Measurements from ENCODE around the gene TMPRSS3.

Gene TMPRSS3

GRCh38 chr21:42387843-42388340, 8.0 kb downstream of the TMPRSS3 start:
- no peak overlapping the region for H3K27ac ChIP-seq
- no peak for TF ChIP-seq CTCF (conservative IDR thresholded peaks at IDR 0.05)
- TF ChIP-seq ZFX (IDR thresholded peaks at IDR 0.05) = no peak

- H3K27ac ChIP-seq = no peak overlapping the region
- no peak for TF ChIP-seq ZFX (IDR thresholded peaks at IDR 0.05)
- TF ChIP-seq CTCF (conservative IDR thresholded peaks at IDR 0.05) = no peak
Measured at GRCh38 chr21:42387164-42387563, 8.7 kb downstream of the TMPRSS3 start.

DNA sequence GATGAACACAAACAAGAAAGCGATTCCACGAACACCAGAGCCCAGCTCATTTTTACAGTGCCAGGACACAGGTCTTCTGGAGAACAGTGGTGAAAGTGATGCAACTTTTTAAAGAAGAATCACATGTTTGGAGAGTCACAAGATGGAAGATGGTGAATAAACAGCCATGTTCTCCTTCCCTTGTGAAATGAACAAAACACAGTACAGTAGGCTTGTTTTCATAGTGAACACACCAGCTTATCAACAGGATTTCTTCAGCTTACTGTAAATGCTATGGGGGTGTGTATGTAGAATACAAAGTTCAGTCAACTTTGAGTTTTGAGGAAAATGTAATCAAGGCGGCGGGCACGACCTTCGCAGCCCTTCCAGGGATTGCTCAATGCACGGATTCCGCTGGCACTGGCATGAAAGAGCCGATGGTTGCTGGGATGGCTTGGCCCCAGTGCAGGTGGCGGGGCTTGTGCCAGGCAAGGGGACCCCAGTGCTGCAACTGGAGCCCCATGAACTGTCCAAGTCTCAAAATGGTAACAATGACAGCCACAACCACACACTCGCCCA, 9.7 kb downstream of the TMPRSS3 start:
- H3K27ac ChIP-seq = no peak overlapping the region
- TF ChIP-seq ZFX (IDR thresholded peaks at IDR 0.05) (no peak), CTCF (conservative IDR thresholded peaks at IDR 0.05) (no peak)

GRCh38 chr21:42385619-42386018, 10.2 kb downstream of the TMPRSS3 start:
- H3K27ac ChIP-seq = no peak overlapping the region
- TF ChIP-seq CTCF (conservative IDR thresholded peaks at IDR 0.05) (no peak), ZFX (IDR thresholded peaks at IDR 0.05) (no peak)

GRCh38 chr21:42384989-42385388, 10.9 kb downstream of the TMPRSS3 start:
- H3K27ac ChIP-seq = no peak overlapping the region
- TF ChIP-seq CTCF (conservative IDR thresholded peaks at IDR 0.05) (no peak), ZFX (IDR thresholded peaks at IDR 0.05) (no peak)

DNA sequence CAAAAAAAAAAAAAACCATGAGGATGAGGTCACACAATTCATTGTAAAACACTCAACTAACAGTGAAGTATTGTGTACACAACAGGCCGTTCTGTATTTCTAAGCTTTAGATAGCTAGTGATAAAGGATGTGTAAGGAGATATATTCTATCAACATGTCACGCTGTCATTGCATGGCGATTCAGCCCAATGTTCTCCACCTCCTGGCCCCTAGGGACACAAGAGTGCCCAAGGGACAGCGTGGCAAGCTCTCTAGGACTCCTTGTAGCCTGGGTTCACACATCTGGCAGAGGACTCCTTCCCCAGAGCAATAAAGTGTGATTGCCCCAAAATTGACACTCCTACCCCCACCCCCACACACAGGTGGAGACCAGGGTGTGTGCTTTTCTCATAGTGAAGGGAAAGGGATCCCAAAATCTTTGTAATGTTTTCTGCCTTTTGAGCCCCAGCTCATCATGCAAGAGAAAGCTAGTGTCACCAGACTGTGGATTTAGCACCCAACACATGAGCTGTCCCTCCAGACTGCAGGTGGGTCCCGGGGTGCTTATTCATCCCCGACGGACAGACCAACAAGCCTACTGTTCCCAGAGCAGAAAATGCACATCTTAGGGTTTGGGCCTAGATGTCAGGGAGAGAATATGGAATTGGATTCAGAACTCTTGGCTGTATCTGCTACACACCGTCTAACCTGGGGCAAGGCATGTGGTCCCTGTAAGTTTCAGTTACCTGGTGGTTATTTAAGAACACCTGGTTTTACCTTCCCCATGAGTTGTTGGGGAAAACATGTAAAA, 11.5 kb downstream of the TMPRSS3 start:
- TF ChIP-seq ZFX (IDR thresholded peaks at IDR 0.05) (no peak), CTCF (conservative IDR thresholded peaks at IDR 0.05) (no peak; the same call in 1 of the 2 replicates)
- no peak overlapping the region for H3K27ac ChIP-seq

DNA sequence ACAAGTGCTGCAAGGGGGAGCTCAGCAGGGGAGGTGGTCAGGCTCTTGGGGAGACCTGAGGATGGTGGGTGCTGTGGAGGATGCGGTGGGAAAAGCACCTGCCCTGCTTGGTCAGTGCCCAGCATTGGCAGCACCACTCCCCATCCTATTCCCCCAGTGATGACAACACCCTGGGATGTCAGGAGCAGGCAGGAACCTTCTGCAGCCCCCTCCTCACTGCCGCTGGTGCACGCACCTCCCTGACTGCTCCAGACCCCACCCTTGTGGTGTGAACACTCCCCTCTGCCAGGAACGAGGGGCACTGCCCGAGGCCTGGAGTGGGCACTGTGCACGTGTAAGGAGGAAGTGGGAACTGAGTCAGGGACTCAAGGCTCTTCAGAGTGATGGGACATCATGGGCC, 12.5 kb downstream of the TMPRSS3 start:
- TF ChIP-seq ZFX (IDR thresholded peaks at IDR 0.05) = no peak
- no peak for TF ChIP-seq CTCF (conservative IDR thresholded peaks at IDR 0.05)
- H3K27ac ChIP-seq = no peak overlapping the region
